NCI-H187 treated with DMSO at 0.1 percent for 48 hours (cell line): ENCODE measurements around the gene KYNU.
A peak's percentile ranks its signal among the peaks of the same experiment; 100 is the strongest.
"Not testable (repeated sequence)": the region's sequence is repeated elsewhere in the genome, so short reads cannot be mapped to it uniquely, and the experiment has no call there.

Experiments used
- DNase-seq: peaks from one replicate; lab custom pipeline; 2025; lab: John Stamatoyannopoulos, UW

KYNU gene

GRCh38 chr2:143026411-143027054 is 149.1 kb downstream of the KYNU start:
- DNase-seq = no peak

DNA sequence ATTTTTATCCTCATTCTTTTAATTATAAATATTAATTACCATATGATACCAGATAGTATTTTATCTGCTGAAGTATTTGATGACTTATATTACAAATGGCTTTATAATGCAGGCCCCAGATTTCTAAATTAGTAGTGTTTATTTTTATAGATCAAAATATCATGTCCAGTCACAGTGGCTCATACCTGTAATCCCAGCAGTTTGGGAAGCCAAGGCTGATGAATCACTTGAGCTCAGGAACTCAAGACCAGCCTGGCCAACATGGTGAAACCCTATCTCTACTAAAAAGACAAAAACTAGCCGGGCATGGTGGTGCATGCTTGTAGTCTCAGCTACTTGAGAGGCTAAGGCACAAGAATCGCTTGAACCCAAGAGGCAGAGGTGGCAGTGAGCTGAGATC is 151.7 kb downstream of the KYNU start:
- no peak for DNase-seq

DNA sequence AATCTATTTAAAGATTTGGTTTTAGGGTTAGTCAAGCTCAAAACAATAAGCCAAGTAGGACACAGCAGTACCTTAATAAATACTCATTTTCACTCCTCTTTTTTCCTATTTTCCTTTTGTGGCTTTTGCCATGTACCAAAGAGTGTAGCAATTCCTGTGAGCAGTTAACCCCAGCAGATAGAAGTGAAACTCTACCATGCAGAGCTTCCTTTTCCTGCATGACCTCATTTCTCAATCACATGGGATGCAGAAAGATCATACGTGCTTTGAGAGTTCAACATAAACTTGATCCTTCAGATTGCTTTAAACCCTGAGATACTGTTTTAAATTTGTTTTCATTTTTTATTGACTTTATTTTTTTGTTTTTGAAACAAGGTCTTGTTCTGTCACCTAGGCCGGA is 152.7 kb downstream of the KYNU start:
- no peak for DNase-seq

DNA sequence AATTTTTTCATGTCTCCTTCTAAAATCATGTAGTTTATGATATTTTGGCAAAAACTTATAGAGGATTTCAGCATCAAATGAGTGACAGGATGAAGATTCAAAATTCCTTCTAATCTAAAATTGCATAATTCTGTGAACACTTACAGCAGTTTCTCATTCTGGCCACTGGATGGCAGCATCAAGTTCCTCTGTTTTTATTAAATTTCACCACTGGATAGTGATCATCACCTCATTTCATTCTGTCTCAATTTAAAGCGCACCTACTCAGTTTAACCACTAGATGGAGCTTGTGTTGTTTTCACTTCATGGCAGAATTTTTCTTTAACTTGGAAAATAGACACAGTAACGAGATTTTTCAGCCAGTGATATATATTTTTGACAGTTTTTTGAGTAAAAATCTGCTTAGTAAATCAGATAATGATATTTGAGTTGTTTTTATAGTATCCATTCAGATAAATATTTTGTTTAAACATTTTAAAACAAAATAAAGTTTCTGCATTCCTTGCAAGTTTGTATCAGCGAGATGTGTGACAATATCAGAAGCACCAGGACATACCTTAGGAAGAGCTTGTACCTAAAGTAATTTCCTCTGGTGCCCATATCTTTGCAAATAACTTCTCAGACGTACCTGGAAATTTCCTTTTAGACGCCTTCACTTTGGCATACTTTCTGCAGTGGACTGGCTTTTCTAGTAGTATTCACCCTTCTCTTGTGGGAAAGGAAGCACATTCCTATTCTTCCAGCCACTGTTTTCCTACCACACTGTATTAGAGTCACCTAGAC is 157.0 kb downstream of the KYNU start:
- DNase-seq = peak; percentile 63

- DNase-seq = no peak
Measured at GRCh38 chr2:143051465-143051864, 174.0 kb downstream of the KYNU start.

- DNase-seq = not testable (repeated sequence)
Measured at GRCh38 chr2:143053437-143053836, 176.0 kb downstream of the KYNU start.

GRCh38 chr2:143056550-143056949 is 179.1 kb downstream of the KYNU start:
- DNase-seq = no peak

GRCh38 chr2:143058851-143059250 is 181.4 kb downstream of the KYNU start:
- DNase-seq = no peak

DNA sequence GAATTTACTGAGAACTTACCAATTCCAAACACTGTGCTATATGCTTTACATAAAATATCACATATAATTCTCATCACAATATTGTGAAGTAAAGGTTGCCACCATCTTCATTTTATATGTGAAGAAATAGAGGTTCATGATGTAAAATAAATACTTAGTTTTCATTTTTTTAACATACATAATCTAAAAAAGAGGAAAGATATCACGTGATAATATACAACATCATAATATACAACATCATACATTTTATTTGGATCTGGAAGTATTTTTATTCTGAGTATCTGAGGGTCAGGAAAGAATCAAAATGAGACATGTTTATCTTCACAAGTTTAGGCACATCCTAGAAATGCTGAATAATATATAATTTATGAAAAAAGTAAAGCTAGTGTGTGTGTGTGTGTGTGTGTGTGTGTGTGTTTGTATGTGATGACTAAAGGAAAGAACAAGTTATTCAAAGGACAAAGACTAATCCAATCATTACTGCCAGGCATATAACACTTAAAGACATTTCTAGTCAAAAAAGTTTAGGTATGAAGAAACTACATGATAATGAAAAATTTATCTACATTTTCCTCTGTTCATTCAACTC is 186.2 kb downstream of the KYNU start:
- DNase-seq = no peak

- no peak for DNase-seq
Measured at GRCh38 chr2:143068094-143068493, 190.6 kb downstream of the KYNU start.

DNA sequence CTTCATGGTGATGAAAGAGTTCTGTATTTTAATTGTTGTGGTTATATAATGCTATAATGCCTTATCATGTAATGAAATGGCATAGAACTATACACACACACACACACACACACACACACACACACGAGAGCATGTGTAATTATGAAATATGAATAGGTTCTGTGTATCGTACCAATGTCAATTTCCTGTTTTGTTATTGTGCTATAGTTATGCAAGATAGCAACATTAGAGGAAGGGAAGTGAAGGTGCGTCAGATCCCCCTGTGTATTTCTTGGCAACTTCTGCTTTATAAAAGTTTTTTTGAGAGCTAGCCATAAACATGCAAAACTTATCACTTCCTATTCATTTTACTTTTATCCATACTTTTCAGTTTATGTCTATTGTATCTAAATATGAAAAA is 191.0 kb downstream of the KYNU start:
- DNase-seq = no peak

GRCh38 chr2:143070704-143071103 is 193.2 kb downstream of the KYNU start:
- no peak for DNase-seq

DNA sequence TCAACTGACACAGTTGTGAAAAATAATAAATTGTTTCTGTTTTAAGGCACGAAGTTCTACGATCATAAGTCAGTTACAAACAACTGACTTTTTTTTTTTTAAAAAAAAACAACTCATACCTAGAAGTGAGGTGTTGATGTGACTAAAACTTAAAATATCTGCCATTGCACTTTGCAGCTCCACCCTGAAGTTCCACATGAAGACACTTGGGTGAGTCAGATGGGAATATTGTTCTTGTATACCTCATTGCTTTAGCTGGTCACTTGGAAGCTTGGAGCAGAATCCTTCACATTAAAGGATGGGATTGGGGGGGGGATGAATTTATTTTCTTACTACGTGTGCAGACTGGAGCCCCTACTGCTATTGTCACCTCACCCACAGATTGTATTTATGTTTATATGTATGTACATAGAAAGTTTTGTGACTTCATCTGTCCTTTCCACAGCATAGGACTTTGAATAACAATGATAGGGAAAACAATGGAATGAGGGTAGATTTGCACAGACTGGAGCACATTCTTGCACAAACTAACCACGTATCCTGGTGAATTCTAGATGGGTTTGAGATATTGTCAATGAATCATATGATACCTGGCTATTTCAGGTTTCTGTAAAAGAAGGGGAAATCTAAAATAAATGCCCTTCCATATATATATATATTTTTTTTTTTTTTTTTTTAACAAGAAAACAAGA is 193.9 kb downstream of the KYNU start:
- no peak for DNase-seq

DNA sequence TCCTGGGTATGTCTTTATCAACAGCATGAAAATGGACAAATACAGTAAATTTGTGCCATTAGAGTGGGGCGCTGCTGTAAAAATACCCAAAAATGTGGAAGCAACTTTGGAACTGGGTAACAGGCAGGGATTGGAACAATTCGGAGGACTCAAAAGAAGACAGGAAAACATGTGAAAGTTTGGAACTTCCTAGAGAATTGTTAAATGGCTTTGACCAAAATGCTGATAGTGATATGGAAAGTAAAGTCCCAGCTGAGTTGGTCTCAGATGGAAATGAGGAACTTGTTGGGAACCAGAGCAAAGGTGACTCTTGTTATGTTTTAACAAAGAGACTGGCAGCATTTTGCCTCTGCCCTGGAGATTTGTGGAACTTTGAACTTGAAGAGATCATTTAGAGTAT is 197.4 kb downstream of the KYNU start:
- DNase-seq = not testable (repeated sequence)

GRCh38 chr2:143075711-143076110 is 198.2 kb downstream of the KYNU start:
- no peak for DNase-seq

- no peak for DNase-seq
Measured at GRCh38 chr2:143078104-143078503, 200.6 kb downstream of the KYNU start.

- DNase-seq = no peak
Measured at GRCh38 chr2:143081616-143082015, 204.2 kb downstream of the KYNU start.

DNA sequence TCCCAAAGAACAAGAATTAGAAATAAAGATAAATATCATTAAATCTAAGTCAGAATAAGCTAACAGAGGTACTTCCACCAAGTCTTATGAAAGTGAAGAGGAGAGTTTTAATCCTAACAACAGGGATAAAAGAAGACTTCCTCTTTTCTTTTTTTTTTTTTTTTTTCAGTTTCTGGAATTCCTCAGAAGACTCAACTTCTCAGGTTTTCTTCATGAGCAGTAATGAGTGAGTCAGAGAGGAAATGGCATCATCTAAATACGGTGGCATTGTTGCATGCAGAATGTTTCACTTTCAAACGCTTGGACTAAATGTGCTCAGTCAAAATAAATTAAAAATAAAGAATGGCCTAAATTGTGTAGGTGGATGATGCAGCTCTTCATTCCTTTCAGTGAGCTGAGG is 206.2 kb downstream of the KYNU start:
- DNase-seq = no peak

GRCh38 chr2:143084462-143084861 is 207.0 kb downstream of the KYNU start:
- DNase-seq = no peak

GRCh38 chr2:143085125-143085784 is 207.8 kb downstream of the KYNU start:
- DNase-seq = no peak

- no peak for DNase-seq
Measured at GRCh38 chr2:143087033-143087432, 209.6 kb downstream of the KYNU start.

- no peak for DNase-seq
Measured at GRCh38 chr2:143088388-143088787, 210.9 kb downstream of the KYNU start.
